H9 (cell line): Measurements from ENCODE around the gene OR8J1. TPM values are rescaled to one million over a fixed set of nuclear protein-coding genes. Genes with fewer than 3 reads are reported as not detected.

ENCODE experiments used
- DNase-seq: peaks from one replicate; pipeline ENCODE4 v3.0.0-alpha.2; 2017
- H2AFZ ChIP-seq: one replicate; pipeline ENCODE4 v1.6.1; 2013; ENCODE audit warnings: mild to moderate bottlenecking, low read length, control low read depth, moderate library complexity
- H2AK5ac ChIP-seq: 2 replicates; pipeline ENCODE4 v1.6.1; 2013; ENCODE audit warnings: low read length, control low read depth, mixed read lengths; ENCODE audit not compliant: insufficient read length
- H2BK120ac ChIP-seq: one replicate; pipeline ENCODE4 v1.6.1; 2013; ENCODE audit warnings: low read depth, mild to moderate bottlenecking, low read length, control low read depth, inconsistent platforms; ENCODE audit not compliant: poor library complexity, severe bottlenecking
- H2BK12ac ChIP-seq: 2 replicates; pipeline ENCODE4 v1.6.1; 2013; ENCODE audit warnings: low read length, control low read depth, mixed read lengths, low read depth; ENCODE audit not compliant: insufficient read length
- H2BK15ac ChIP-seq: 2 replicates; pipeline ENCODE4 v1.6.1; 2013; ENCODE audit warnings: low read depth, low read length, control low read depth
- H2BK20ac ChIP-seq: one replicate; pipeline ENCODE4 v1.6.1; 2013; ENCODE audit warnings: low read depth, mild to moderate bottlenecking, low read length, control low read depth, inconsistent platforms; ENCODE audit not compliant: poor library complexity, severe bottlenecking
- H2BK5ac ChIP-seq: 2 replicates; pipeline ENCODE4 v1.6.1; 2013; ENCODE audit warnings: low read length, control low read depth, mixed read lengths; ENCODE audit not compliant: insufficient read length
- H3K14ac ChIP-seq: 2 replicates; pipeline ENCODE4 v1.6.1; 2013; ENCODE audit warnings: low read length, control low read depth; ENCODE audit not compliant: insufficient read depth
- H3K18ac ChIP-seq: 2 replicates; pipeline ENCODE4 v1.6.1; 2013; ENCODE audit warnings: low read depth, mild to moderate bottlenecking, mixed read lengths, low read length, control low read depth; ENCODE audit not compliant: insufficient read length
- H3K23ac ChIP-seq: 2 replicates; pipeline ENCODE4 v1.6.1; 2013; ENCODE audit warnings: low read length, control low read depth, mixed read lengths, low read depth; ENCODE audit not compliant: insufficient read length
- H3K23me2 ChIP-seq: 2 replicates; pipeline ENCODE4 v1.6.1; 2013; ENCODE audit warnings: low read depth, mild to moderate bottlenecking, mixed read lengths, low read length, control low read depth; ENCODE audit not compliant: insufficient read length, poor library complexity, severe bottlenecking
- H3K27ac ChIP-seq: 2 replicates; pipeline ENCODE4 v1.5.1; 2013; ENCODE audit warnings: low read length, control low read depth, mixed read lengths, low read depth; ENCODE audit not compliant: insufficient read length
- H3K27me3 ChIP-seq: 2 replicates; pipeline ENCODE4 v1.6.1; 2013; ENCODE audit warnings: low read length, control low read depth, inconsistent platforms; ENCODE audit not compliant: insufficient read depth
- H3K4ac ChIP-seq: 2 replicates; pipeline ENCODE4 v1.6.1; 2013; ENCODE audit warnings: low read depth, mild to moderate bottlenecking, control low read depth, inconsistent platforms, low read length, moderate library complexity
- H3K4me1 ChIP-seq: 2 replicates; pipeline ENCODE4 v1.6.1; 2013; ENCODE audit warnings: low read length, control low read depth, inconsistent platforms; ENCODE audit not compliant: insufficient read depth
- H3K4me2 ChIP-seq: 2 replicates; pipeline ENCODE4 v1.6.1; 2013; ENCODE audit warnings: low read length, control low read depth, mixed read lengths; ENCODE audit not compliant: insufficient read length, insufficient read depth
- H3K56ac ChIP-seq: 2 replicates; pipeline ENCODE4 v1.6.1; 2013; ENCODE audit warnings: low read depth, mild to moderate bottlenecking, mixed read lengths, low read length, control low read depth; ENCODE audit not compliant: insufficient read length
- H3K79me1 ChIP-seq: 2 replicates; pipeline ENCODE4 v1.6.1; 2013; ENCODE audit warnings: low read depth, mild to moderate bottlenecking, moderate library complexity, low read length, control low read depth, inconsistent platforms; ENCODE audit not compliant: insufficient read depth, poor library complexity, severe bottlenecking
- H3K79me2 ChIP-seq: 2 replicates; pipeline ENCODE4 v1.6.1; 2013; ENCODE audit warnings: low read length, control low read depth, inconsistent platforms; ENCODE audit not compliant: insufficient read depth
- H3K9ac ChIP-seq: 2 replicates; pipeline ENCODE4 v1.6.1; 2013; ENCODE audit warnings: low read length, control low read depth, mixed read lengths; ENCODE audit not compliant: insufficient read length; ENCODE audit errors: extremely low read depth
- H3K9me3 ChIP-seq: one replicate; pipeline ENCODE4 v1.6.1; 2013; ENCODE audit warnings: low read depth, low read length, inconsistent platforms; ENCODE audit not compliant: control insufficient read depth
- H3T11ph ChIP-seq: one replicate; pipeline ENCODE4 v1.6.1; 2013; ENCODE audit warnings: mild to moderate bottlenecking, low read length, control low read depth, inconsistent platforms
- H4K20me1 ChIP-seq: one replicate; pipeline ENCODE4 v1.6.1; 2013; ENCODE audit not compliant: control insufficient read depth, insufficient read length, insufficient read depth
- H4K5ac ChIP-seq: 2 replicates; pipeline ENCODE4 v1.6.1; 2013; ENCODE audit warnings: low read depth, mild to moderate bottlenecking, mixed read lengths, low read length, control low read depth; ENCODE audit not compliant: insufficient read length
- H4K8ac ChIP-seq: replicated peaks from 2 replicates; pipeline ENCODE4 v1.6.1; 2013; ENCODE audit warnings: low read length, control low read depth, mixed read lengths, low read depth; ENCODE audit not compliant: insufficient read length
- H4K91ac ChIP-seq: 2 replicates; pipeline ENCODE4 v1.6.1; 2013; ENCODE audit warnings: low read depth, mild to moderate bottlenecking, moderate library complexity, mixed read lengths, low read length, control low read depth; ENCODE audit not compliant: insufficient read length
- H3K27ac Mint-ChIP-seq, 3 experiments: 2 replicates in 2 of 3; 3 replicates in 1 of 3; pipeline ENCODE4 v1.8.0; 2020 to 2021; ENCODE audit warnings: mixed read lengths in 3 of 3, mild to moderate bottlenecking in 1 of 3, moderate library complexity in 1 of 3
- H3K27me3 Mint-ChIP-seq: 2 replicates; pipeline ENCODE4 v1.8.0; 2021; ENCODE audit warnings: low read depth, mild to moderate bottlenecking, moderate library complexity, mixed read lengths
- H3K36me3 Mint-ChIP-seq, 3 experiments: 2 replicates in 2 of 3; 3 replicates in 1 of 3; pipeline ENCODE4 v1.8.0; 2020 to 2021; ENCODE audit warnings: low read depth in 3 of 3, mixed read lengths in 3 of 3; ENCODE audit not compliant: insufficient read depth in 1 of 3
- H3K4me1 Mint-ChIP-seq, 2 experiments: 2 replicates each; pipeline ENCODE4 v1.8.0; 2020; ENCODE audit warnings: mixed read lengths in 2 of 2
- H3K4me3 Mint-ChIP-seq, 2 experiments: 2 replicates in 1 of 2; 3 replicates in 1 of 2; pipeline ENCODE4 v1.8.0; 2020 to 2021; ENCODE audit warnings: mild to moderate bottlenecking in 2 of 2, mixed read lengths in 2 of 2, moderate library complexity in 1 of 2
- H3K9me3 Mint-ChIP-seq, 2 experiments: 2 replicates in 1 of 2; 3 replicates in 1 of 2; pipeline ENCODE4 v1.8.0; 2020; ENCODE audit warnings: mild to moderate bottlenecking in 2 of 2, mixed read lengths in 2 of 2, moderate library complexity in 1 of 2
- CTCF ChIP-seq: fragments of 200-600 bp; sonication (generic); conservative IDR thresholded peaks from 3 replicates; pipeline ENCODE4 v1.8.0; 2021; ENCODE audit warnings: antibody characterized with exemption, mild to moderate bottlenecking
- WGBS: extraction: QIAGEN DNeasy Blood & Tissue Kit; methylation state at CpG from one replicate; pipeline ENCODE4 v1.1.7; 2013; ENCODE audit warnings: missing lambda C conversion rate, low lambda C conversion rate, mixed read lengths; ENCODE audit not compliant: insufficient read length; ENCODE audit errors: extremely low coverage; 5-methylcytosine and 5-hydroxymethylcytosine counted together
- total RNA-seq: library from RNA; stranded (reverse); gene quantifications from 2 replicates; pipeline ENCODE4 v1.2.1, GENCODE V29; 2021

The OR8J1 gene
- total RNA-seq, 1 experiment from 2014 or later: not detected

- H3K9ac ChIP-seq: no peak within 1 kb of the TSS
- TF ChIP-seq CTCF: no peak
- WGBS: no CpG with 5 or more reads among the region's 2 CpGs
- no peaks in the 10 kb centered on the region for H3K79me2 ChIP-seq
- no peak within 1 kb of the TSS for H3T11ph ChIP-seq
- H3K4me2 ChIP-seq: no peak within 1 kb of the TSS
- no peaks in the 10 kb centered on the region for H3K79me1 ChIP-seq
- H3K27me3 Mint-ChIP-seq: no peaks in the 10 kb centered on the region
- H2BK120ac ChIP-seq: no peak within 1 kb of the TSS
- no peak within 1 kb of the TSS for H3K18ac ChIP-seq
- no peak within 1 kb of the TSS for H2BK15ac ChIP-seq
- H3K27me3 ChIP-seq: no peaks in the 10 kb centered on the region
- no peak within 1 kb of the TSS for H4K8ac ChIP-seq
- no peaks in the 10 kb centered on the region for H3K4me1 Mint-ChIP-seq
- no peak within 1 kb of the TSS for H4K91ac ChIP-seq
- no peak within 1 kb of the TSS for H3K4ac ChIP-seq
- H3K27ac ChIP-seq: no peak within 1 kb of the TSS
- H3K27ac Mint-ChIP-seq: no peak within 1 kb of the TSS
- H4K20me1 ChIP-seq: no peaks in the 10 kb centered on the region
- H4K5ac ChIP-seq: no peak within 1 kb of the TSS
- H3K9me3 Mint-ChIP-seq: 0 out of 5 replicates have a peak, but pooled peaks cover 0 to 1% of the 10 kb centered on the region in 2 experiments
- no peak within 1 kb of the TSS for H3K4me3 Mint-ChIP-seq
- no peak within 1 kb of the TSS for H2AFZ ChIP-seq
- no peaks in the 10 kb centered on the region for H3K4me1 ChIP-seq
- H3K56ac ChIP-seq: no peak within 1 kb of the TSS
- no peak within 1 kb of the TSS for H3K23ac ChIP-seq
- no peaks in the 10 kb centered on the region for H3K36me3 Mint-ChIP-seq
- no peak within 1 kb of the TSS for H2AK5ac ChIP-seq
- no peak within 1 kb of the TSS for H2BK20ac ChIP-seq
- H3K14ac ChIP-seq: no peak within 1 kb of the TSS
- peaks cover 10% of the 10 kb centered on the region for H3K9me3 ChIP-seq
- DNase-seq: no peak
- H3K23me2 ChIP-seq: no peaks in the 10 kb centered on the region
- no peak within 1 kb of the TSS for H2BK12ac ChIP-seq
- no peak within 1 kb of the TSS for H2BK5ac ChIP-seq
Measured at GRCh38 chr11:56375324-56375723, 21.2 kb downstream of the OR8J1 start, which contains the start of gene OR8U1. TSS of gene OR8U1 (plus strand) at chr11:56375624. CDS start at chr11:56375624, 0 bp downstream.
